ENCODE results near the gene FGF22. TPM values are rescaled to one million over a fixed set of nuclear protein-coding genes. Genes with fewer than 3 reads are reported as not detected.

The FGF22 gene
- total RNA-seq, 4 donors from 2014 or later, result 0.38 to 1.6 TPM; not detected in 2

DNA sequence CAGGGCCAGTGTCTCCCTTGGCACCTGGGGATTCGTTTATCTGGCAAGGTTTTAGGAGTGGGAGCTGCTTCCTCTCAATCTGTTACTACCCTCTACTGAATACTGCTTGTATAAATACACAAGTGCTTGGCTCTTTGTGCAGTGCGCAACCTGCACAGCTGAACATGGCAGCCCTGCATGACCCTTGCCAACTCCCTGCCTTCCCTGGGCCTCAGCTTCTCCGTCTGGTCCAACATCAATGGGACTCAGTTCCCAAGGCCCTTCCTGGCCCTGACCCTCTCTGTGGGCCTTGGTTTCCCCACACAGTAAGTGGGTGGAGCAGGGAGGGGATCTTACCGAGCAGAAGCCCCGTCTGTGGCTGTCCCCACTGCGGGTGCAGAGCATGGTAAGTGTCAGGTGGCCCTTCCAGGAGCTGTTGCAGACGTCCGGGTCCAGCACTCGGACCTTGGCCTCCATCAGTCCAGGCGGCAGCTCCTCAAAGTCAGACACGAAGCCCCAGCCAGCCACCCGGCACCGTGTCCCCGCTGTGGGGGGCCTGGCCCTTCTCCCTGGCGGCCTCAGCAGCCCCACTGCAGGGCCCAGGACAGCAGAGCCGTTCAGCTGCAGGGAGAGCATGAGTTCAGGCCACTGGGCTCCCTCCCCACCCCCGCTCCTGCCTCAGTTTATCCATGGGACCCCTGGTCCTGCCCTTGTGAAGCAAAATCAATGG is 47.1 kb downstream of the FGF22 start:
- TF ChIP-seq POLR2A (IDR thresholded peaks at IDR 0.05), result no peak
- TF ChIP-seq, protein P1, sequence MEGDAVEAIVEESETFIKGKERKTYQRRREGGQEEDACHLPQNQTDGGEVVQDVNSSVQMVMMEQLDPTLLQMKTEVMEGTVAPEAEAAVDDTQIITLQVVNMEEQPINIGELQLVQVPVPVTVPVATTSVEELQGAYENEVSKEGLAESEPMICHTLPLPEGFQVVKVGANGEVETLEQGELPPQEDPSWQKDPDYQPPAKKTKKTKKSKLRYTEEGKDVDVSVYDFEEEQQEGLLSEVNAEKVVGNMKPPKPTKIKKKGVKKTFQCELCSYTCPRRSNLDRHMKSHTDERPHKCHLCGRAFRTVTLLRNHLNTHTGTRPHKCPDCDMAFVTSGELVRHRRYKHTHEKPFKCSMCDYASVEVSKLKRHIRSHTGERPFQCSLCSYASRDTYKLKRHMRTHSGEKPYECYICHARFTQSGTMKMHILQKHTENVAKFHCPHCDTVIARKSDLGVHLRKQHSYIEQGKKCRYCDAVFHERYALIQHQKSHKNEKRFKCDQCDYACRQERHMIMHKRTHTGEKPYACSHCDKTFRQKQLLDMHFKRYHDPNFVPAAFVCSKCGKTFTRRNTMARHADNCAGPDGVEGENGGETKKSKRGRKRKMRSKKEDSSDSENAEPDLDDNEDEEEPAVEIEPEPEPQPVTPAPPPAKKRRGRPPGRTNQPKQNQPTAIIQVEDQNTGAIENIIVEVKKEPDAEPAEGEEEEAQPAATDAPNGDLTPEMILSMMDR (IDR thresholded peaks at IDR 0.05), result no peak
- Histone ChIP-seq H3K4me3 (no peak overlapping the region), H3K36me3 (no peaks in the 10 kb centered on the region), H3K27ac (no peak overlapping the region), H3K4me1 (no peaks in the 10 kb centered on the region), H3K9me3 (no peaks in the 10 kb centered on the region), H3K27me3 (no peaks in the 10 kb centered on the region)
- no peak for DNase-seq
- WGBS, 2 donors, result 69 to 71% methylated on average over 5 to 8 of the region's 17 CpGs
- intact Hi-C loops (cut with DNase I), result no loop called here

DNA sequence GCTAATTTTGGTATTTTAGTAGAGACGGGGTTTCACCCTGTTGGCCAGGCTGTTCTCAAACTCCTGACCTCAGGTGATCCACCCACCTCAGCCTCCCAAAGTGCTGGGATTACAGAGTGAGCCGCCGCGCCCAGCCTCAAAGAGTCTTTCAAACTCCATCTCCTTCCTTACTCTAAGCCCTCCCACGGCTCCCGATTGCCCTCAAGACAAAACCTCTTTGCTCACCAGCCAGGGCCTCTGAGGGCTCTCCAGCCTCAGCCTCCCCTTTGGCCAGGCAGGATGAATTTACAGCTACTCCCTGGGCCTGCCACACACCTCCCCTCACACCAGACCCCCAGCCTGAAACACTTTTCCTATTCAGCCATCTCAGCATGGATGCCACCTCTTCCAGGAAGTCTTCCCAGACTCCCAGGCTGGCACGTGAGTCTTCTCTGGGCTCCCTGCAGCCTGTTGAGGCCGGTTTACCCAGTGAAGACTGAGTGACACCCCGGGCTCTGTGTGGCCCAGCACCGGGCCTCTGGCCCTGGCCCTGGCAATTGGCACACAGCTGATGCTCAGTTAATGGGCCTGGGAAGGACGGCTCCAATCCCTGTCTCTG is 48.0 kb downstream of the FGF22 start:
- WGBS, 2 donors, result 77 to 90% methylated on average over 7 to 10 of the region's 11 CpGs

DNA sequence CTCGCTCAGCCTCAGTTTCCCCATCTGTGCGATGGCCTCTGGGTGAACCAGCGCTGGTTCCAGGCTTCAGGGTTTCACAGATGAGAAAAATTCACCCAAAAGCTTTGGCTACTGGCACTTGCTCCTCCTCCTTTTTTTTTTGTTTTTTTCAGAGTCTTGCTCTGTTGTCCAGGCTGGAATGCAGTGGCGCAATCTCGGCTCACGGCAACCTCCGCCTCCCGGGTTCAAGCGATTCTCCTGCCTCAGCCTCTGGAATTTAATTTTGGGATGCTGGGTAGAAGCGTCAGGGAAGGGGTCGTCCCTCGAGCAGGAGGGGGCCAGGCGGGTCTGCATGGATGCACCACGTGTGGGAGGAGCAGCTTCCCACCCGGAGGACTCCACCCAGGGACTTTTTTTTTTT is 48.5 kb downstream of the FGF22 start:
- DNase-seq, result no peak
- 66 to 82% methylated on average over 9 to 14 of the region's 15 CpGs for WGBS, 2 donors
- Histone ChIP-seq H3K4me3 (no peak overlapping the region), H3K36me3 (no peaks in the 10 kb centered on the region), H3K9me3 (no peaks in the 10 kb centered on the region), H3K27me3 (no peaks in the 10 kb centered on the region), H3K4me1 (no peaks in the 10 kb centered on the region), H3K27ac (no peak overlapping the region)
- TF ChIP-seq, protein P1 (IDR thresholded peaks at IDR 0.05), result no peak
- TF ChIP-seq POLR2A (IDR thresholded peaks at IDR 0.05), result no peak
- intact Hi-C loops (cut with DNase I), result no loop called here

More for the DNA sequence above, 48.0 kb downstream of the FGF22 start:
- Histone ChIP-seq H3K36me3 (no peaks in the 10 kb centered on the region), H3K27me3 (no peaks in the 10 kb centered on the region), H3K9me3 (no peaks in the 10 kb centered on the region), H3K27ac (no peak overlapping the region), H3K4me1 (no peaks in the 10 kb centered on the region), H3K4me3 (no peak overlapping the region)
- no peak for DNase-seq
- intact Hi-C loops (cut with DNase I), result no loop called here
- TF ChIP-seq, protein P1 (IDR thresholded peaks at IDR 0.05), result no peak
- no peak for TF ChIP-seq POLR2A (IDR thresholded peaks at IDR 0.05)

DNA sequence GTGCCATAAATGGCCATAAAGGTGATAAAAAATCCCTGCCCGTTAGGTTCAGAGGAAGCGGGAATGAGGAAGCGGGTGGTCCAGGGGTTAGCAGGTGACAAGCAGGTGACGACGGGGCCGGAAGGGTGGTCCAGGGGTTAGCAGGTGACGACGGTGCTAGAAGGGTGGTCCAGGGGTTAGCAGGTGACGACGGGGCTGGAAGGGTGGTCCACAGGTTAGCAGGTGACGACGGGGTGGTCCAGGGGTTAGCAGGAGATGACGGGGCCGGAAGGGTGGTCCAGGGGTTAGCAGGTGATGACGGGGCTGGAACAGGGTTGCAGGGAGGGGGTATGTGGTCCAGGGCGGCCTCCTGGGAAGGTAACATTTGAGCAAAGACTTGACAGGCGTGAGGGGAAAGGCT is 49.3 kb downstream of the FGF22 start:
- no peak for DNase-seq
- H3K27ac ChIP-seq, result no peak overlapping the region
- no peak for TF ChIP-seq POLR2A (IDR thresholded peaks at IDR 0.05)
- TF ChIP-seq, protein P1 (IDR thresholded peaks at IDR 0.05), result no peak
- H3K4me3 ChIP-seq, result no peak overlapping the region
- no peaks in the 10 kb centered on the region for H3K9me3 ChIP-seq
- no peaks in the 10 kb centered on the region for H3K4me1 ChIP-seq
- no peaks in the 10 kb centered on the region for H3K36me3 ChIP-seq
- no peaks in the 10 kb centered on the region for H3K27me3 ChIP-seq
- WGBS, 2 donors, result 85 to 90% methylated on average over 17 of the region's 17 CpGs
- intact Hi-C loops (cut with DNase I), result no loop called here

DNA sequence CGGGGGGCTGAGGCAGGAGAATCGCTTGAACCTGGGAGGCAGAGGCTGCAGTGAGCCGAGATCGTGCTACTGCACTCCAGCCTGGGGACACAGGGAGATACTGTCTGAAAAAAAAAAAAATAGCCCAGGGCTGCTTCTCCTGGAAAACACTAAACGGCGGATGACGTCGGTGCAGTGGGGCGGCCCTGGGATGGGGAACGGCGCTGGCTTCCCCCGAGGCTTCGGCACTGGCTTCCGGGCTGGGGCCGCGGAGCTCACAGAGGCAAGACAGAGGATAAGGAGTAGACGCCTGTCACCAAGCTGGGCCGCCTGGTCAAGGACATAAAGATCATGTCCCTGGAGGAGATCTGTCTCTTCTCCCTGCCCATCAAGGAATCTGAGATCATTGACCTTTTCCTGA is 50.5 kb downstream of the FGF22 start:
- Histone ChIP-seq H3K27me3 (peaks cover 0 to 9% (median 0%) of the 10 kb centered on the region in 4 donors), H3K27ac (no peak overlapping the region), H3K36me3 (no peaks in the 10 kb centered on the region), H3K4me3 (no peak overlapping the region), H3K4me1 (no peaks in the 10 kb centered on the region), H3K9me3 (no peaks in the 10 kb centered on the region)
- intact Hi-C loops (cut with DNase I), result no loop called here
- DNase-seq, result no peak
- TF ChIP-seq, protein P1 (IDR thresholded peaks at IDR 0.05), result no peak
- TF ChIP-seq POLR2A (IDR thresholded peaks at IDR 0.05), result no peak
- 75 to 84% methylated on average over 17 to 18 of the region's 18 CpGs for WGBS, 2 donors

Data from esophagus squamous epithelium (tissue), 5 donors.